Astrocyte of the spinal cord (primary cell): ENCODE data around the gene SUSD4.
"Not testable (repeated sequence)": the region's sequence is repeated elsewhere in the genome, so short reads cannot be mapped to it uniquely, and the experiment has no call there.

Source experiments
- DNase-seq: peaks from one replicate; pipeline ENCODE4 v3.0.0; 2011; ENCODE audit warnings: low read depth, low spot score
- H3K4me3 ChIP-seq: 2 replicates; pipeline ENCODE4 v1.5.1; 2011; ENCODE audit warnings: low read depth, mild to moderate bottlenecking, low read length, moderate library complexity
- CTCF ChIP-seq: IDR thresholded peaks from 2 replicates; pipeline ENCODE4 v1.5.1; 2012; ENCODE audit warnings: low read depth, mild to moderate bottlenecking, low read length, inconsistent platforms
- in situ Hi-C: cut with HindIII; loops from 2 replicates; pipeline ENCODE4 v1.10.0; 2017; ENCODE audit warnings: low sequenced_read_pairs

The SUSD4 gene

GRCh38 chr1:223257856-223258550 lies 106.0 kb downstream of the SUSD4 start:
- in situ Hi-C loops: no loop called here
- no peak for DNase-seq
- TF ChIP-seq CTCF: no peak
- H3K4me3 ChIP-seq: no peak overlapping the region

GRCh38 chr1:223256034-223256433 lies 107.9 kb downstream of the SUSD4 start:
- no peak for DNase-seq
- H3K4me3 ChIP-seq: no peak overlapping the region
- in situ Hi-C loops: no loop called here
- no peak for TF ChIP-seq CTCF

DNA sequence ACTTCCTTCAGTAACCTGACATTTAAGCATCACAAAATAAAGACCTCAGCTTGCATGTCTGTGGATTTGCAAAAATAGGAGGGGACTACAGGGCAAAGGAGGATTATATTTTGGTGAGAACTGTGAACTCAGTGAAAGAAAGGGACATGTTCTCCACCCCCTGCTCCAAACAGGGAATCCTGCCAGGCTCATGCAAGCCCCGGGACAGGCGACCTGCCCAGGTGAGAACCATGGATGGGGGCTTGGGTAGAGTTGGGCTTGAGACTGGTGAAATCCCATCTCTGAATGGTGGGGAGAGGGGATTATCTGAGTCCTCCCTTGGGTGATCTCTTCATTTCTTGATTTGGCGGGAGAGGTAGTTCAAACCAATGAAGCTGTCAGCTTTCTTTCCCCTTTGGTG lies 110.1 kb downstream of the SUSD4 start:
- no peak for DNase-seq
- H3K4me3 ChIP-seq: no peak overlapping the region
- TF ChIP-seq CTCF: no peak
- in situ Hi-C loops: no loop called here

GRCh38 chr1:223251387-223251786 lies 112.6 kb downstream of the SUSD4 start:
- in situ Hi-C loops, H3K4me3 ChIP-seq, DNase-seq: not testable (repeated sequence)

DNA sequence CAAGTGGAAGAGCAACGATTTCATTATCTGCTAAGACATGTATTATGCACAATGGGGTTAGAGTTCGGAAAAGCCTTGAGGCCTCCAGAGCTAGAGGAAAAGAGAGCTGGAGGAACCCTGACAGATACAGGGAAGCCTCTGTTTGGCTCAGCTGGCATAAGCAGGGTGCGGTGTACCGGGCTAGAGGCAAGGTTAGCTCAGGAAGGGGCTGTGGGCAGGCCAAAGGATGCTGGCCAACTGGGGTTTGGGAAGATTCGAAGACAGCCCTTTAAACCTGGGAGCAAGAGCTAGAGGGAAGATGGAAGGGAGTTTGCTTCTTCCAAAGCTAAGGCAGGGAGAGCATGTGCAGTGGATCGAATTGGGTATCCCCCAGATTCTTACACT lies 113.4 kb downstream of the SUSD4 start:
- in situ Hi-C loops: no loop called here
- TF ChIP-seq CTCF: no peak
- H3K4me3 ChIP-seq: no peak overlapping the region
- DNase-seq: no peak

DNA sequence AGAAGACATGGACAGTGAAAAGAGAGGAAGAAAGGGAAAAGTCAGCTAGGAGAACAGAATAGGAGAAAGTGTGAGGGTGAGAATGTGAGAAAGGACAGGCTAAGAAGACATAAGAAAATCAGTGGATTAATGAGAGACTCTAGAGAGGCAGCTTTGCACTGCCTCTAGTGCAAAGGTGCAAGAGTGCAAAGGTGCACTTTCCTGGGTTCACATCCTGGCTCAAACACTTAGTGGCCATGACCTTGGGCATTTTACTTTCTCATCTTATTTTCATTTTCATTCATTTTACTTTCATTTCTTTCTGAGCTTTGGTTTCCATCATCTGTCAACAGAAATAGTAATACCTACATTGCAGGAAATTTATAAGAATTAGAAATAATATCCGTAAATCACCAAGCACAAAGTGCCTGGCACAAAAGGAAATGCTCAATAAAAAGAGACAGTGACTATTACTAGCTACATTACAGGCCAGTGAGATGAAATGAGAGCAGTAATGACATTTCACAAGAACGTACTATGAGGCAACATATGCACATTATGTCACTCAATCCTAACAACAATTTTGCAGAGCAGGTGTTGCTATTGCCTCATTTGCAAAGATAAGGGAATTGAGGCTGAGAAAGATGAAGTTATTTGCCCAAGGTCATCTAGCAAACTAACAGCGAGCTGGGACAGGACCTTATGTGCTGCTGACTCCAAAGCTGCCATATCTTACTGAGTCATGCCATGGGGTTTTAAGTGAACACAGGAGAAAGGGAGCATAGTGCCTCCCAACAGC lies 113.9 kb downstream of the SUSD4 start:
- DNase-seq: no peak
- in situ Hi-C loops: no loop called here
- no peak for TF ChIP-seq CTCF
- H3K4me3 ChIP-seq: no peak overlapping the region

- H3K4me3 ChIP-seq: no peak overlapping the region
- TF ChIP-seq CTCF: no peak
- in situ Hi-C loops: no loop called here
- DNase-seq: no peak
Observed at GRCh38 chr1:223248770-223249140, 115.2 kb downstream of the SUSD4 start.
